H9 (cell line): ENCODE measurements around the gene ELFN2. TPM values are rescaled to one million over a fixed set of nuclear protein-coding genes. Genes with fewer than 3 reads are reported as not detected.

Experiments
- DNase-seq: peaks from one replicate; pipeline ENCODE4 v3.0.0-alpha.2; 2017
- H2AFZ ChIP-seq: one replicate; pipeline ENCODE4 v1.6.1; 2013; ENCODE audit warnings: mild to moderate bottlenecking, low read length, control low read depth, moderate library complexity
- H2AK5ac ChIP-seq: 2 replicates; pipeline ENCODE4 v1.6.1; 2013; ENCODE audit warnings: low read length, control low read depth, mixed read lengths; ENCODE audit not compliant: insufficient read length
- H2BK120ac ChIP-seq: one replicate; pipeline ENCODE4 v1.6.1; 2013; ENCODE audit warnings: low read depth, mild to moderate bottlenecking, low read length, control low read depth, inconsistent platforms; ENCODE audit not compliant: poor library complexity, severe bottlenecking
- H2BK12ac ChIP-seq: 2 replicates; pipeline ENCODE4 v1.6.1; 2013; ENCODE audit warnings: low read length, control low read depth, mixed read lengths, low read depth; ENCODE audit not compliant: insufficient read length
- H2BK15ac ChIP-seq: 2 replicates; pipeline ENCODE4 v1.6.1; 2013; ENCODE audit warnings: low read depth, low read length, control low read depth
- H2BK20ac ChIP-seq: one replicate; pipeline ENCODE4 v1.6.1; 2013; ENCODE audit warnings: low read depth, mild to moderate bottlenecking, low read length, control low read depth, inconsistent platforms; ENCODE audit not compliant: poor library complexity, severe bottlenecking
- H2BK5ac ChIP-seq: 2 replicates; pipeline ENCODE4 v1.6.1; 2013; ENCODE audit warnings: low read length, control low read depth, mixed read lengths; ENCODE audit not compliant: insufficient read length
- H3K14ac ChIP-seq: 2 replicates; pipeline ENCODE4 v1.6.1; 2013; ENCODE audit warnings: low read length, control low read depth; ENCODE audit not compliant: insufficient read depth
- H3K18ac ChIP-seq: 2 replicates; pipeline ENCODE4 v1.6.1; 2013; ENCODE audit warnings: low read depth, mild to moderate bottlenecking, mixed read lengths, low read length, control low read depth; ENCODE audit not compliant: insufficient read length
- H3K23ac ChIP-seq: 2 replicates; pipeline ENCODE4 v1.6.1; 2013; ENCODE audit warnings: low read length, control low read depth, mixed read lengths, low read depth; ENCODE audit not compliant: insufficient read length
- H3K23me2 ChIP-seq: 2 replicates; pipeline ENCODE4 v1.6.1; 2013; ENCODE audit warnings: low read depth, mild to moderate bottlenecking, mixed read lengths, low read length, control low read depth; ENCODE audit not compliant: insufficient read length, poor library complexity, severe bottlenecking
- H3K27ac ChIP-seq: 2 replicates; pipeline ENCODE4 v1.5.1; 2013; ENCODE audit warnings: low read length, control low read depth, mixed read lengths, low read depth; ENCODE audit not compliant: insufficient read length
- H3K27me3 ChIP-seq: 2 replicates; pipeline ENCODE4 v1.6.1; 2013; ENCODE audit warnings: low read length, control low read depth, inconsistent platforms; ENCODE audit not compliant: insufficient read depth
- H3K4ac ChIP-seq: 2 replicates; pipeline ENCODE4 v1.6.1; 2013; ENCODE audit warnings: low read depth, mild to moderate bottlenecking, control low read depth, inconsistent platforms, low read length, moderate library complexity
- H3K4me1 ChIP-seq: 2 replicates; pipeline ENCODE4 v1.6.1; 2013; ENCODE audit warnings: low read length, control low read depth, inconsistent platforms; ENCODE audit not compliant: insufficient read depth
- H3K4me2 ChIP-seq: 2 replicates; pipeline ENCODE4 v1.6.1; 2013; ENCODE audit warnings: low read length, control low read depth, mixed read lengths; ENCODE audit not compliant: insufficient read length, insufficient read depth
- H3K56ac ChIP-seq: 2 replicates; pipeline ENCODE4 v1.6.1; 2013; ENCODE audit warnings: low read depth, mild to moderate bottlenecking, mixed read lengths, low read length, control low read depth; ENCODE audit not compliant: insufficient read length
- H3K79me1 ChIP-seq: 2 replicates; pipeline ENCODE4 v1.6.1; 2013; ENCODE audit warnings: low read depth, mild to moderate bottlenecking, moderate library complexity, low read length, control low read depth, inconsistent platforms; ENCODE audit not compliant: insufficient read depth, poor library complexity, severe bottlenecking
- H3K79me2 ChIP-seq: 2 replicates; pipeline ENCODE4 v1.6.1; 2013; ENCODE audit warnings: low read length, control low read depth, inconsistent platforms; ENCODE audit not compliant: insufficient read depth
- H3K9ac ChIP-seq: 2 replicates; pipeline ENCODE4 v1.6.1; 2013; ENCODE audit warnings: low read length, control low read depth, mixed read lengths; ENCODE audit not compliant: insufficient read length; ENCODE audit errors: extremely low read depth
- H3K9me3 ChIP-seq: one replicate; pipeline ENCODE4 v1.6.1; 2013; ENCODE audit warnings: low read depth, low read length, inconsistent platforms; ENCODE audit not compliant: control insufficient read depth
- H3T11ph ChIP-seq: one replicate; pipeline ENCODE4 v1.6.1; 2013; ENCODE audit warnings: mild to moderate bottlenecking, low read length, control low read depth, inconsistent platforms
- H4K20me1 ChIP-seq: one replicate; pipeline ENCODE4 v1.6.1; 2013; ENCODE audit not compliant: control insufficient read depth, insufficient read length, insufficient read depth
- H4K5ac ChIP-seq: 2 replicates; pipeline ENCODE4 v1.6.1; 2013; ENCODE audit warnings: low read depth, mild to moderate bottlenecking, mixed read lengths, low read length, control low read depth; ENCODE audit not compliant: insufficient read length
- H4K8ac ChIP-seq: replicated peaks from 2 replicates; pipeline ENCODE4 v1.6.1; 2013; ENCODE audit warnings: low read length, control low read depth, mixed read lengths, low read depth; ENCODE audit not compliant: insufficient read length
- H4K91ac ChIP-seq: 2 replicates; pipeline ENCODE4 v1.6.1; 2013; ENCODE audit warnings: low read depth, mild to moderate bottlenecking, moderate library complexity, mixed read lengths, low read length, control low read depth; ENCODE audit not compliant: insufficient read length
- H3K27ac Mint-ChIP-seq, 3 experiments: 2 replicates in 2 of 3; 3 replicates in 1 of 3; pipeline ENCODE4 v1.8.0; 2020 to 2021; ENCODE audit warnings: mixed read lengths in 3 of 3, mild to moderate bottlenecking in 1 of 3, moderate library complexity in 1 of 3
- H3K27me3 Mint-ChIP-seq: 2 replicates; pipeline ENCODE4 v1.8.0; 2021; ENCODE audit warnings: low read depth, mild to moderate bottlenecking, moderate library complexity, mixed read lengths
- H3K36me3 Mint-ChIP-seq, 3 experiments: 2 replicates in 2 of 3; 3 replicates in 1 of 3; pipeline ENCODE4 v1.8.0; 2020 to 2021; ENCODE audit warnings: low read depth in 3 of 3, mixed read lengths in 3 of 3; ENCODE audit not compliant: insufficient read depth in 1 of 3
- H3K4me1 Mint-ChIP-seq, 2 experiments: 2 replicates each; pipeline ENCODE4 v1.8.0; 2020; ENCODE audit warnings: mixed read lengths in 2 of 2
- H3K4me3 Mint-ChIP-seq, 2 experiments: 2 replicates in 1 of 2; 3 replicates in 1 of 2; pipeline ENCODE4 v1.8.0; 2020 to 2021; ENCODE audit warnings: mild to moderate bottlenecking in 2 of 2, mixed read lengths in 2 of 2, moderate library complexity in 1 of 2
- H3K9me3 Mint-ChIP-seq, 2 experiments: 2 replicates in 1 of 2; 3 replicates in 1 of 2; pipeline ENCODE4 v1.8.0; 2020; ENCODE audit warnings: mild to moderate bottlenecking in 2 of 2, mixed read lengths in 2 of 2, moderate library complexity in 1 of 2
- CTCF ChIP-seq: fragments of 200-600 bp; sonication (generic); conservative IDR thresholded peaks from 3 replicates; pipeline ENCODE4 v1.8.0; 2021; ENCODE audit warnings: antibody characterized with exemption, mild to moderate bottlenecking
- WGBS: extraction: QIAGEN DNeasy Blood & Tissue Kit; methylation state at CpG from one replicate; pipeline ENCODE4 v1.1.7; 2013; ENCODE audit warnings: missing lambda C conversion rate, low lambda C conversion rate, mixed read lengths; ENCODE audit not compliant: insufficient read length; ENCODE audit errors: extremely low coverage; 5-methylcytosine and 5-hydroxymethylcytosine counted together
- total RNA-seq: library from RNA; stranded (reverse); gene quantifications from 2 replicates; pipeline ENCODE4 v1.2.1, GENCODE V29; 2021

Gene ELFN2
- total RNA-seq, 1 experiment from 2014 or later, result 0.70 TPM

- peaks cover 2 to 16% of the 10 kb centered on the region in 2 experiments; a peak in 3 of 5 replicates for H3K9me3 Mint-ChIP-seq
These were observed 21.3 kb upstream of the ELFN2 start for GRCh38 chr22:37448516-37449127.

More at GRCh38 chr22:37448516-37449127, 21.3 kb upstream of the ELFN2 start:
- no CpG with 5 or more reads among the region's 18 CpGs for WGBS
- no peaks in the 10 kb centered on the region for H3K27me3 ChIP-seq
- H3K9ac ChIP-seq, result no peak overlapping the region
- no peak overlapping the region for H3K27ac ChIP-seq
- H2BK5ac ChIP-seq, result no peak overlapping the region
- Mint-ChIP-seq H3K27me3 (peaks cover 18% of the 10 kb centered on the region), H3K27ac (no peak overlapping the region), H3K36me3 (peaks cover 0 to 14% (median 0%) of the 10 kb centered on the region in 3 experiments; a peak in 4 of 7 replicates), H3K4me1 (peaks cover 2 to 13% of the 10 kb centered on the region in 2 experiments; a peak in 3 of 4 replicates), H3K4me3 (no peak overlapping the region)
- no peak overlapping the region for H3K4me2 ChIP-seq
- no peak overlapping the region for H3K56ac ChIP-seq
- H3K79me1 ChIP-seq, result no peaks in the 10 kb centered on the region
- no peak overlapping the region for H3K14ac ChIP-seq
- no peaks in the 10 kb centered on the region for H3K4me1 ChIP-seq
- no peak overlapping the region for H4K8ac ChIP-seq
- H3K23ac ChIP-seq, result no peak overlapping the region
- no peak overlapping the region for H4K5ac ChIP-seq
- no peak overlapping the region for H2BK20ac ChIP-seq
- no peak overlapping the region for H2BK12ac ChIP-seq
- no peak for TF ChIP-seq CTCF
- H2BK120ac ChIP-seq, result no peak overlapping the region
- H3K9me3 ChIP-seq, result no peaks in the 10 kb centered on the region
- no peaks in the 10 kb centered on the region for H4K20me1 ChIP-seq
- H3K4ac ChIP-seq, result no peak overlapping the region
- no peaks in the 10 kb centered on the region for H3K23me2 ChIP-seq
- H4K91ac ChIP-seq, result no peak overlapping the region
- H3K79me2 ChIP-seq, result no peaks in the 10 kb centered on the region
- no peak overlapping the region for H2AFZ ChIP-seq
- no peak for DNase-seq
- H3K18ac ChIP-seq, result no peak overlapping the region
- no peak overlapping the region for H2AK5ac ChIP-seq
- H3T11ph ChIP-seq, result no peak overlapping the region
- H2BK15ac ChIP-seq, result no peak overlapping the region
